Fibroblast of skin of left quadriceps (primary cell): ENCODE results near the gene ASXL1.
"Not testable (repeated sequence)": the region's sequence is repeated elsewhere in the genome, so short reads cannot be mapped to it uniquely, and the experiment has no call there.

ENCODE experiments used
- DNase-seq, 2 experiments: peaks; one replicate each; pipeline ENCODE4 v3.0.0-alpha.2; 2013; ENCODE audit warnings: low read depth in 2 of 2

Gene ASXL1

GRCh38 chr20:32337937-32338661 lies 20.0 kb upstream of the ASXL1 start:
- no peak for DNase-seq

GRCh38 chr20:32338665-32339064 lies 19.5 kb upstream of the ASXL1 start:
- DNase-seq = no peak

GRCh38 chr20:32339116-32339515 lies 19.0 kb upstream of the ASXL1 start:
- no peak for DNase-seq

- DNase-seq = not testable (repeated sequence)
These were observed 17.1 kb upstream of the ASXL1 start for GRCh38 chr20:32341053-32341452.

GRCh38 chr20:32343439-32343838 lies 14.7 kb upstream of the ASXL1 start:
- DNase-seq = peak; percentile 66 to 67

GRCh38 chr20:32344835-32345506 lies 13.2 kb upstream of the ASXL1 start:
- DNase-seq = no peak

- no peak for DNase-seq
These were observed 9.9 kb upstream of the ASXL1 start for GRCh38 chr20:32348207-32348606.

- no peak for DNase-seq
These were observed 7.7 kb upstream of the ASXL1 start for GRCh38 chr20:32350421-32350820.

GRCh38 chr20:32352121-32352720 lies 5.9 kb upstream of the ASXL1 start:
- no peak for DNase-seq

GRCh38 chr20:32353848-32354496 lies 4.2 kb upstream of the ASXL1 start:
- DNase-seq = no peak

GRCh38 chr20:32354592-32355416 lies 3.3 kb upstream of the ASXL1 start:
- DNase-seq = no peak

GRCh38 chr20:32355417-32355841 lies 2.7 kb upstream of the ASXL1 start:
- DNase-seq = no peak

- peak in 1 of 2 experiments; percentile 55 for DNase-seq
These were observed 2.1 kb upstream of the ASXL1 start for GRCh38 chr20:32355907-32356621.

GRCh38 chr20:32356622-32357374 lies 1.3 kb upstream of the ASXL1 start:
- no peak for DNase-seq

- no peak for DNase-seq
These were observed 709 bp upstream of the ASXL1 start for GRCh38 chr20:32357375-32357868.

GRCh38 chr20:32358632-32358882 lies 426 bp downstream of the ASXL1 start:
- DNase-seq = no peak

- DNase-seq = no peak
These were observed 927 bp downstream of the ASXL1 start for GRCh38 chr20:32358883-32359632.

- no peak for DNase-seq
These were observed 1.7 kb downstream of the ASXL1 start for GRCh38 chr20:32359633-32360332.

- DNase-seq = no peak
These were observed 2.2 kb downstream of the ASXL1 start for GRCh38 chr20:32360333-32360634.
